Spinal cord (tissue), 10 donors: Measurements from ENCODE around the gene PROC. TPM values are rescaled to one million over a fixed set of nuclear protein-coding genes. Genes with fewer than 3 reads are reported as not detected.
A peak's percentile ranks its signal among the peaks of the same experiment; 100 is the strongest.

Source experiments
- DNase-seq, 6 donors: peaks; one replicate each; pipeline versions ENCODE4 v3.0.0 to v3.0.0-alpha.2; 2013 to 2015; ENCODE audit warnings: low spot score in 6 of 6, low read depth in 4 of 6
- H3K27ac ChIP-seq: one replicate; pipeline ENCODE4 v1.5.1; 2013; ENCODE audit warnings: low read depth, low read length, control low read depth
- H3K27me3 ChIP-seq: one replicate; pipeline ENCODE4 v1.6.1; 2013; ENCODE audit warnings: low read length; ENCODE audit not compliant: control insufficient read depth, insufficient read depth
- H3K36me3 ChIP-seq: one replicate; pipeline ENCODE4 v1.6.1; 2013; ENCODE audit warnings: low read length; ENCODE audit not compliant: control insufficient read depth, insufficient read depth
- H3K4me1 ChIP-seq: one replicate; pipeline ENCODE4 v1.6.1; 2013; ENCODE audit warnings: low read length; ENCODE audit not compliant: control insufficient read depth, insufficient read depth
- H3K4me3 ChIP-seq: one replicate; pipeline ENCODE4 v1.5.1; 2013; ENCODE audit warnings: low read depth, low read length, control low read depth
- H3K9me3 ChIP-seq: one replicate; pipeline ENCODE4 v1.6.1; 2013; ENCODE audit warnings: low read length; ENCODE audit not compliant: control insufficient read depth, insufficient read depth
- WGBS: methylation state at CpG from one replicate; pipeline ENCODE4 v1.1.5; 2013; ENCODE audit warnings: missing lambda C conversion rate; ENCODE audit not compliant: insufficient coverage; 5-methylcytosine and 5-hydroxymethylcytosine counted together
- polyA plus RNA-seq, 2 donors: library from polyadenylated mRNA; unstranded; fragments of 120-200 nt; gene quantifications; one replicate each; pipeline ENCODE4 v1.2.1, GENCODE V29; 2013; ENCODE audit not compliant: insufficient read length in 2 of 2
- total RNA-seq, 2 donors: library from RNA; depleted of rRNA in 1 of 2; stranded (reverse); fragments of 120-200 nt in 1 of 2; fragments of >200 nt in 1 of 2; gene quantifications; one replicate each; pipeline versions ENCODE4 v1.2.3 to v1.2.4, GENCODE V29; 2013 to 2014
- donor health status: healthy.

Gene PROC
- total and polyA plus RNA-seq, 4 donors, result 0.99 to 7.0 (median 3.6) TPM

DNA sequence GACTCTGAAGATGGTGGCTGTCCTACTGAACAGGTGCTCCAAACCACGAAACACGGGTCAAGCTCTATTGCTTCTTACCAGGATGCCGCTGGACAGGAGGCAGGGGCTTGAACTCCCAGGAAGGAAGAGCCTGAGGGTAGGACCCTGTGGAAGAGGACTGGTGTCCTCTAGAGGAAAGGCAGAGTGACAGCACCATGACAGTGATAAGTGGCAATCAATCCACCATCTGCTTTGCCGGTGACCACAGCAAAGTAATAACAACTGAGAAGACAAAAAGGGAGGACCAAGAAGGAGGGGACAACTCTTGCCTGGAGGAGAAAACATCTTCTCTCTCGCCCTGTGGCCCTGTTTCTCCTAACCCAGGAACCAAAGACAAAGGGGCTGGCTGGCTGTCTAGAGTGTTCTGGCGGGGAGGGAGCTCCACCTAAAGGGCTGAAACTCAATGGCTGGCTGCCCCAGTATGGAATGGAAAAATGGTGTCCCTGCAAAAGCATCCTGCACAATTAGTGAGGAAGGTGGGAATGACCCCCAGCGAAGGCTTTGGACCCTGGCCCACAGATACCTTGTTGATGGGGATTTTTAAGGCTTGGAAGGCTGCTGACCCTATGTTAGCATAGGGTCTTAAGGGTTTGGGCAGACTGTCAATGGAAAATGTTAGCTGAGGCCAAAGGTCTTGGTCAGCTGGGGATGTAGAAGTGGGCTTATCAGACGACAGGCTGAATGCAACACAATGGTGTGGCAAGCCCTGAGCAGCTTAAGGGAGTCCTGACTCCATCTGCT, 35.4 kb downstream of the PROC start:
- Histone ChIP-seq H3K27me3 (no peaks in the 10 kb centered on the region), H3K4me1 (no peaks in the 10 kb centered on the region), H3K36me3 (peaks cover 3% of the 10 kb centered on the region), H3K9me3 (no peaks in the 10 kb centered on the region), H3K4me3 (no peak overlapping the region), H3K27ac (no peak overlapping the region)
- WGBS, result 86% methylated on average over 5 of the region's 8 CpGs
- DNase-seq, result no peak

DNA sequence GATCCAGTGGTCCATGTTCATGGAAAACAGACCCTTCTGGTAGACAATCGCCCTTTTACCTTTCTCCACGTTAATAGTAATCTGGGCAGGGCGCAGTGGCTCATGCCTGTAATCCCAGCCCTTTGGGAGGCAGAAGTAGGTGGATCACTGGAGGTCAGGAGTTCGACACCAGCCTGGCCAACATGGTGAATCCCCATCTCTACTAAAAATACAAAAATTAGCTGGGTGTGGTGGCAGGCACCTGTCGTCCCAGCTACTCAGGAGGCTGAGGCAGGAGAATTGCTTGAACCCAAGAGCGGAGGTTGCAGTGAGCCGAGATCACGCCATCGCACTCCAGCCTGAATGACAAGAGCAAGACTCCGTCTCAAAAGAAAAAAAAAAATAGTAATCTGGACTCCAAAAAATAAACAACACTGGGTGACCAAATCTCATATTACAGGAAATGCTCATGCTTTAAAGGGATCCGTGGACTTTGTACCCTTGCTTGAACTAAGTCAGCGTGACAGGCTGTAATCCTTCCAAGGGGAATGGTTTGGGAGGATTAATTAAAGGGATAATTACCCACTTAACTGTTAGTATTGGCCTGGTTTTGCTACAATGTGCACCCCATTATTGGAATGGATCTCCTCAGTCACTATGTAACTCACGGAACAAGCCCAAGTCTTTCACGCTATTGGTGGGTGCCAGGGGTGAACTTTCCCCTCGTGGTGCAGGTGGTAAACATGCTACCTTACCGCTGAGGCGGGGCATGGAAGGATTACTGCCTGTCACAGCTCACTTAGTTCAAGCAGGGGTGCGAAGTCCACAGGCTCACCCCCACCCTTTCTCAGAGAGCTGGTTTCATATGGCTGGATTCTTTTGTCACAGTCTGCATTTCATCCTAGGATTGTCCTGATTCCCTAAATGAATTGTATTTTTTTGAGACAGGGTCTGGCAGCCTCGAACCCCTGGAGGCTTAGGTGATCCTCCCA, 36.7 kb downstream of the PROC start:
- Histone ChIP-seq H3K4me3 (no peak overlapping the region), H3K27ac (no peak overlapping the region), H3K27me3 (no peaks in the 10 kb centered on the region), H3K36me3 (peaks cover 3% of the 10 kb centered on the region), H3K4me1 (no peaks in the 10 kb centered on the region), H3K9me3 (no peaks in the 10 kb centered on the region)
- no peak for DNase-seq
- 93% methylated on average over 9 of the region's 19 CpGs for WGBS

DNA sequence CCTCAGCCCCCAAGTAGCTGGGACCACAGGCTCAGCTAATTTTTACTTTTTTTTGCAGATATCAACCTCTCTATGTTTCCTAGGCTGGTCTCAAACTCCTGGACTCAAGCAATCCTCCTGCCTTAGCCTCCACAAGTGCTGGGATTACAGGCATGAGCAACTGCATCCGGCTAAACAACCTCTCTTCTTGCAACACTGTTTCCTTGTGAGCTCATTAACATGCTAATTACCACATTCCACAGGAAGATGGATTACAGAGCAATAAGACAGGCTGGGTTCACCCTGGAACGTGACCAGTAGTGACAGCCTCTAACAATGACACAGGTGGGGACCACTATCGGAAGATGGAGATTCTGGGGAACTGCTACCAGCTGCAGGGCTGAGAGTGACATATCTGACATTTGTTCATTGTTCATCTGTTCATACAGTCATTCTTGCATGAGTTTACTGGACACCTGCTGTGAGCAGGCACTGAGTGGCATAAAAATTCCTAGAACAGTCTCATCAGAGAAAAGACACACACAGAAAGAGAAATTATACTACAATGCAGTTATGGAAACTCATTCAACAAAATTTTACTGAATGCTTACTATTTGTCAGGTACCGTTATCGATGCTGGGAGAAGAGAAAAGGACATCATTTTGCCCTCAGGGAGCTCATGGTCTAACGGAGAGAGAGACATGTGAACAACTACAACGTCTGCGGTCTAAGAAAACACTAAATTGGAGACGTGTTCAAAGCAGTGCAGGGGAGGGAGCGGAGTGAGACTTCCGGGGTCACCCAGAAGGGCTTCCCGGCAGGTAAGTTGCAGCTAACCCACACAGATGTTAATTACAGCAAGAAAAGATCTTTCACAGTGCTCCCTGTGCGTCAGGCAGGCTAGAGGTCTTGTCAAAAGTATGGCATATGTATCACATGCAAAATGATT, 37.6 kb downstream of the PROC start:
- 57% methylated on average over 12 of the region's 13 CpGs for WGBS
- Histone ChIP-seq H3K4me3 (no peak overlapping the region), H3K27me3 (no peaks in the 10 kb centered on the region), H3K4me1 (no peaks in the 10 kb centered on the region), H3K27ac (no peak overlapping the region), H3K36me3 (peaks cover 3% of the 10 kb centered on the region), H3K9me3 (no peaks in the 10 kb centered on the region)
- DNase-seq, result peak in 1 of 6 donors; percentile 27

DNA sequence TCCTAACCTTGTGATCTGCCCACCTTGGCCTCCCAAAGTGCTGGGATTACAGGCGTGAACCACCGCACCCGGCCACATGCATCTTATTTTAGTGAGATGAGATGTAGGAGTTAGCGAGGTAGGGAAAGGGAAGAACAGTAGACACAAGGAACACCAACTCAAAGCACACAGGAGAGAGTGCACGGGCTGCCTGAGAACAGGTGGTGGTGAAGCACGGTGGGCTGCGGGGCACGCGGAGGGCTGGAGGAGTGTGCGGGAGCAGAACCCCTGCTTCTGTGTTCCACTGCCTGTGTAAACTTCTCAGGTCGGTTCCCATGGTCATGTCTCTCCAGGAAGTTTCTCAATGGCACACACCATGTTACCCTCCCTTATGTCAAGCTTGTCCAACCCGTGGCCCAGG, 38.7 kb downstream of the PROC start:
- no peak for DNase-seq
- no peaks in the 10 kb centered on the region for H3K27me3 ChIP-seq
- H3K4me3 ChIP-seq, result no peak overlapping the region
- no peak overlapping the region for H3K27ac ChIP-seq
- H3K36me3 ChIP-seq, result peaks cover 3% of the 10 kb centered on the region
- H3K9me3 ChIP-seq, result no peaks in the 10 kb centered on the region
- H3K4me1 ChIP-seq, result no peaks in the 10 kb centered on the region
- WGBS, result 97% methylated on average over 10 of the region's 12 CpGs

DNA sequence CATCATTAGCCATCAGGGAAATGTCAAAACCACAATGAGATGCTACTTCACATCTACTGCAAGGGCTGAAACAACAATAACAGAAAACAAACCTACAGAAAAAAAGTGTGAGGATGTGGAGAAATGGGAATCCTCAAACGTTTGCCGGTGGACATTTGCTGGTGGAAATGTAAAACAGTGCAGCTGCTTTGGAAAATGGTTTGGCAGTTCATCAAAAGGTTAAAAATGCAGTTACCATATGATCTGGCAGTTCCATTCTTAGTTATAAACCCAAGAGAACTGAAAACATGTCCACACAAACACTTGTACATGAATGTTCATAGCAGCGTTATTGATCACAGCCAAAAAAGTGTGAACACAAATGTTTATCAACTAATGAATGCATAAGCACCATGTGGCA, 44.2 kb downstream of the PROC start:
- no peak for DNase-seq
- H3K4me3 ChIP-seq, result no peak overlapping the region
- H3K27me3 ChIP-seq, result no peaks in the 10 kb centered on the region
- H3K4me1 ChIP-seq, result no peaks in the 10 kb centered on the region
- H3K9me3 ChIP-seq, result no peaks in the 10 kb centered on the region
- no peak overlapping the region for H3K27ac ChIP-seq
- H3K36me3 ChIP-seq, result no peaks in the 10 kb centered on the region
- WGBS, result no CpG with 5 or more reads among the region's 3 CpGs

DNA sequence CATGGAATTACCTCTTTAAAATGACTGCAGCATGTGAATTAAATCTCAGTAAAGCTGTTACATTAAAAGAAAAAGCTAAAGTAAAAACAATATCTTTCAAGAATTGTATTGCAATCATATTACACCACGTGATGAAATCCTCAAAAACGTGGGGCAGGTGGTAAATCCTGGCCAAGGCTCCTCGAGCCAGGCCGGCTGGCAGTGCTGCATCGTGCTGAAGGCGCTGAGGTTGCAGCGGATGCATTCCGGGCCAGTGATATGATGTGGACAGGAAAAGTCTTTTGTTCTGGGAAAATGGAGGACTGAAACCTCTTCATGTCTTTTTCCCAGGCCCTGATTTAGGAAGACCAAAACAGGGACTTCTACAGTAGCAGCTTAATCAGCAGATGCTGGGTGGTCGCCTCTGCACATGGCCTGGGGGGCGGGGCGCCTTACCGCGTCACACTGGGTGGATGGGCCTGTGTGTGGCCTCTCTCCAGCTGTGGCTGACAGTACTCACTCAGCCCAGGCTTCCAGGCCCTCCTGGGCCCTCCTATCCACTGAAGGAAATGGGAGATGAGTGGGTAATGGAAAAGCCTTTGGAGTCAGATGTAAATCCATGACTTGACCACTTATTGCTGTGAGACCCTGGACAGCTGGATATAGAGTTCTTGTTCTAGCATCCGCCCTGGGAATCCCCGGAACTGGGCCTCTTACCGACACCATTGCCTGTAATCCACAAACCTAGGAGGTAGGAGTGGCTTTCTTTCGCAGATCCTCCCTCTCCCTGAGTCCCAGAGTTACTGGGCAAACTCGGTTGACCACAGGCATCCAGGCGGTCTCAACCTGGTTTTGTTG, 45.1 kb downstream of the PROC start:
- H3K27ac ChIP-seq, result no peak overlapping the region
- H3K36me3 ChIP-seq, result no peaks in the 10 kb centered on the region
- H3K4me1 ChIP-seq, result no peaks in the 10 kb centered on the region
- no peak overlapping the region for H3K4me3 ChIP-seq
- H3K9me3 ChIP-seq, result no peaks in the 10 kb centered on the region
- peak in 1 of 6 donors; percentile 14 for DNase-seq
- H3K27me3 ChIP-seq, result no peaks in the 10 kb centered on the region
- WGBS, result 73% methylated on average over 3 of the region's 19 CpGs

DNA sequence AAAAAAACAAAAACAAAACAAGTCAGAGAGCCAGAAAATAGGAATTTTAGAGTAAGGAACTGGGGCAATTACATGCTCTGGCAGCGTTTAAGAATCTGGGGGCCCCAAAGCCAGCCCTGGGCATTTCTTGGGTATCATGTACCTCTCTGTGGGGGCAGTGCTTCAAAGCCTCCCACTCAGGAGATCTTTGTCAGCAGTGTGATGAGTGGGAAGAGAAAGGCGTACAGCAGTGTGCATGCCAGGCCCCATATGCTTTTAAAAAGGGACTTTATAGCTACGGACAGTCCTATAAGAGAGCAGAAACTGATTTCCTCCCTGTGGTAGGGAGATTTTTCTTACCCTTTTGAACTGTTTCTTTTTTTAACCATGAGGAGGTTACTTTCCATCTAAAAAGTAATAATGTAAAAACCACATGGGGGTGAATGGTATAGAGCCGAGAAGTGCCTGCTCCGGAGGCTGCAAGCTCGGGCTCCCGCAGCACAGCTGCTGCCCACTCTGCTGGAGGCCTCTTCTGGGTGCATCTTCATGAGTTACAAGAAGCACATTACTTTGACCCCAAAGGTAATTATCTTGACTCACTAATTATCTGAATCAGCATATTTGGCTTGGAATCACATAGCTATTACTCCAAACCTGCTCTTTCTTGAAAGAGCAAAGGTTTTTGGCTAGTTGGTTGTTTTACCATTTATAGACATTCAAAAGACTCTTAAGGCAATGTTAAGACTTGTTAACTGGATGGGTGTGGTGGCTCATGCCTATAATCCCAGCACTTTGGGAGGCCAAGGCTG, 46.4 kb downstream of the PROC start:
- Histone ChIP-seq H3K27ac (no peak overlapping the region), H3K27me3 (no peaks in the 10 kb centered on the region), H3K4me3 (no peak overlapping the region), H3K4me1 (no peaks in the 10 kb centered on the region), H3K9me3 (no peaks in the 10 kb centered on the region), H3K36me3 (peaks cover 6% of the 10 kb centered on the region)
- 81% methylated on average over 4 of the region's 7 CpGs for WGBS
- DNase-seq, result peak in 1 of 6 donors; percentile 14

DNA sequence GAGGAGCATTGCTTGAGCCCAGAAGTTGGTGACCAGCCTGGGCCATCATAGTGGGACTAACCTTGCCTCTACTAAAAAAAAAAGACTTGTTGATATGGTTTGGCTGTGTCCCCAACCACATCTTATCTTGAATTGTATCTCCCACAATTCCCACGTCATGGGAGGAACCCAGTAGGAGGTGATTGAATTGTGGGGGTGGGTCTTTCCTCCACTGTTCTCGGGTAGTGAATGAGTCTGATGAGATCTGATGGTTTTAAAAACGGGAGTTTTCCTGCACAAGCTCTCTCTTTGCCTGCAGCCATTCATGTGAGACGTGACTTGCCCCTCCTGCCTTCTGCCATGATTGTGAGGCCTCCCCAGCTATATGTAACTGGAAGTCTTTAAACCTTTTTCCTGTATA, 47.0 kb downstream of the PROC start:
- WGBS, result 67% methylated on average over 1 of the region's 4 CpGs
- no peak for DNase-seq

More for the DNA sequence above, 47.0 kb downstream of the PROC start:
- Histone ChIP-seq H3K4me3 (no peak overlapping the region), H3K36me3 (peaks cover 9% of the 10 kb centered on the region), H3K9me3 (no peaks in the 10 kb centered on the region), H3K4me1 (no peaks in the 10 kb centered on the region), H3K27ac (no peak overlapping the region), H3K27me3 (no peaks in the 10 kb centered on the region)
